DOHH2 (cell line): Measurements from ENCODE around the gene ALPL.

ENCODE experiments used
- EZH2phosphoT487 ChIP-seq: fragments of 200-600 bp; sonication (generic); IDR thresholded peaks from 2 replicates; pipeline ENCODE4 v1.6.1; 2017; ENCODE audit warnings: borderline replicate concordance, mild to moderate bottlenecking, antibody characterized with exemption, low read length, moderate library complexity, mixed read lengths
- TF ChIP-seq, protein P1 (sequence below): fragments of 200-600 bp; sonication (generic); IDR thresholded peaks from one replicate; pipeline ENCODE4 v1.5.1; 2014; ENCODE audit warnings: antibody characterized with exemption, mild to moderate bottlenecking, low read depth, low read length; ENCODE audit not compliant: poor library complexity, severe bottlenecking

DNA sequence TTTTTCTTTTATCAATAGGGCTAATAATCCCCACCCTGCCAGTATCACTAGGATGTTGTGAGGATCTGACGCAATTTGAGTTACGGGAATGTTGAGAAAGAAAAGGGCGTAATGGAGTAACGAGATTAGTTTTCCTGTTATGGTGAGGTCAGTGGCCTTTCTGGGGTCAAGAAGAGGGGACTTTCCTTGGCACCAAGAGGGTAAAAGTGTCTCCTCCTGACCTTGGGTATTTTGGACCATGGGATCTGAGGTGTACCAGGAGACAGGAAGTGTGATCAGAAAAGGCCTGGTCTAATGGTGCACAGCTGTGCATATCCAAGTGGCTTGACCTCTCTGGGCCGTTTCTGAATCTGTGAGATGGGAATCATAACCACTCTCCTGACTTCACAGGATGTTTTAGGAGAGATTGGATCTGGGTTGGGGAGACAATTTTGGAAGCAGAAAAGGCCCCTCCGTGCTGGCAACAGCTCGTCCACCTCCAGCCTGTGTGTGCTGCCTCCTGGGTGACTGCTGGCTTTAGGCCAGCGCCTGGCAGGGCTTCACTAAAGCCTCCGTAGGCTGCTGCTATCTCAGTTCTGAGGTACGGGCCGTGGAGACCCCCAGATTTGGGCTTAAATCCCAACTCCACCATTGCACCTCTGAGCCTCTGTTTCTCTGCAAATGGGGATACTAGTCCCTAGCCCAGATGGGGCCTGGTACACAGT lies 37.1 kb downstream of the ALPL start:
- TF ChIP-seq, protein P1, sequence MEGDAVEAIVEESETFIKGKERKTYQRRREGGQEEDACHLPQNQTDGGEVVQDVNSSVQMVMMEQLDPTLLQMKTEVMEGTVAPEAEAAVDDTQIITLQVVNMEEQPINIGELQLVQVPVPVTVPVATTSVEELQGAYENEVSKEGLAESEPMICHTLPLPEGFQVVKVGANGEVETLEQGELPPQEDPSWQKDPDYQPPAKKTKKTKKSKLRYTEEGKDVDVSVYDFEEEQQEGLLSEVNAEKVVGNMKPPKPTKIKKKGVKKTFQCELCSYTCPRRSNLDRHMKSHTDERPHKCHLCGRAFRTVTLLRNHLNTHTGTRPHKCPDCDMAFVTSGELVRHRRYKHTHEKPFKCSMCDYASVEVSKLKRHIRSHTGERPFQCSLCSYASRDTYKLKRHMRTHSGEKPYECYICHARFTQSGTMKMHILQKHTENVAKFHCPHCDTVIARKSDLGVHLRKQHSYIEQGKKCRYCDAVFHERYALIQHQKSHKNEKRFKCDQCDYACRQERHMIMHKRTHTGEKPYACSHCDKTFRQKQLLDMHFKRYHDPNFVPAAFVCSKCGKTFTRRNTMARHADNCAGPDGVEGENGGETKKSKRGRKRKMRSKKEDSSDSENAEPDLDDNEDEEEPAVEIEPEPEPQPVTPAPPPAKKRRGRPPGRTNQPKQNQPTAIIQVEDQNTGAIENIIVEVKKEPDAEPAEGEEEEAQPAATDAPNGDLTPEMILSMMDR, result no peak
- TF ChIP-seq EZH2phosphoT487, result no peak
